Putamen (tissue), 1 donor: ENCODE results near the gene KIF1C.
"Not testable (repeated sequence)": the region's sequence is repeated elsewhere in the genome, so short reads cannot be mapped to it uniquely, and the experiment has no call there.

Source experiments
- DNase-seq: peaks from one replicate; pipeline ENCODE4 v3.0.0-alpha.2; 2016; ENCODE audit warnings: low spot score

The KIF1C gene

GRCh38 chr17:5002121-5002788, 4.5 kb downstream of the KIF1C start:
- DNase-seq, result no peak

DNA sequence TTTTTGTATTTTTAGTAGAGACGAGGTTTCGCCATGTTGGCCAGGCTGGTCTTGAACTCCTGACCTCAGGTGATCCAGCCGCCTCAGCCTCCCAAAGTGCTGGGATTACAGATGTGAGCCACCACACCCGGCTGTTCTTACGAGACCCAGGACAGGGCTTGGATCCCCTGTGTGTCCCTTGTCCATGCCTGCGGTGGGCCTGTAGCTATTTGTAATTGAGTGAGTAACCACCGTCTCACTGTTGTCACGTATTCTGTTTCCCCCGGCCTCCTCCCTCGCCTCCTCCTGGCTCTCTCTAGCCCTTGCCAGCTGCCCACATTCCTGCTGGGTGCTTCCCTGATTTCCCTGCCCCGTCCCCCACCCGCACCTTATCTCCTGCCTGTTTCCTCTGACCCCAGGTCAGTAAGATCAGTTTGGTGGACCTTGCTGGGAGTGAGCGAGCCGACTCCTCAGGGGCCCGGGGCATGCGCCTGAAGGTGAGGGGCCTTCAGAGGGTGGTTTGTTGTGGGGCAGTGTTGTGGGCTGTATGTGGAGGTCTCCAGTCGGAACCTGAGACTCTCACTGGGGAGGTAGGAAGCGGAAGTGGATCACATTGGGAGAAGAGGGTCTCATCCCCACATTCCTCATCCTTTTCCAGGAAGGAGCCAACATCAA, 5.6 kb downstream of the KIF1C start:
- DNase-seq, result no peak

DNA sequence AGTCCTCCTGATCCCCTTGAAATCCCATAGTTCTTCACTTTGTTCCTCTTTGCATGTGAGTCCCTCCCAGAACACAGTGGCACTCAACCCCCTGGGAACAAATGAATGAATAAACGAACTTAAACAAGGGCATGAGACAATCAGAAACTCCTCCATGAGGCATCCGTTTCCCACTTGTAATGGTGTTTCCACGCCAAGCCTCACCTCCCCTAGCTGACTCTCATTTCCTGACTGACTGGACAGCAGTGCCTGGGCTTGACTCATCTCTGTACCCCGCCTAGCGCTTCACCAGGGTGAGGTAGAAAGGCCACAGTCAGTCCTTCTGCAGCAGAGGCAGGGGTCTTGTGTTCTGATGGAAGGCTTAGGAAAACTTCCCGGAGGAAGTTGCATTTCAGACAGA, 14.2 kb downstream of the KIF1C start:
- DNase-seq, result no peak

DNA sequence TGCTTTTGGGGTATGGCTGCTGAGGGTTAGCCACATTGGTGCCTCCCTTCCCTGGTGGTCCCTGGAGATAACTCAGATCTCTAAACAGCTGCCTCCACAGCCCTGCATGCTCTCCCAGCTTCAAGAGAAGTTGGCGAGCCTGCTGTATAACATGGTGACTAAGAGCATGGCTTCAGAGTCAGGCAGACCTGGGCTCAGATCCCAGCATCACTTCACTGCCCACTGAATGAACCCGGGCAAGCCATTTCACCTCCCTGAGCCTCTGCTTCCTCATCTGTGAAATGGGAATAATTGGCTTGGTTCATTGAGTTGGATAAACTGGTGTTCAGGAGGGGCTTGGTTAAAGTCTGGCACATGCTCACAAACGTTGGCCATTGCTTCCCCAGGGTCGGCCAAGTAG, 16.6 kb downstream of the KIF1C start:
- no peak for DNase-seq

DNA sequence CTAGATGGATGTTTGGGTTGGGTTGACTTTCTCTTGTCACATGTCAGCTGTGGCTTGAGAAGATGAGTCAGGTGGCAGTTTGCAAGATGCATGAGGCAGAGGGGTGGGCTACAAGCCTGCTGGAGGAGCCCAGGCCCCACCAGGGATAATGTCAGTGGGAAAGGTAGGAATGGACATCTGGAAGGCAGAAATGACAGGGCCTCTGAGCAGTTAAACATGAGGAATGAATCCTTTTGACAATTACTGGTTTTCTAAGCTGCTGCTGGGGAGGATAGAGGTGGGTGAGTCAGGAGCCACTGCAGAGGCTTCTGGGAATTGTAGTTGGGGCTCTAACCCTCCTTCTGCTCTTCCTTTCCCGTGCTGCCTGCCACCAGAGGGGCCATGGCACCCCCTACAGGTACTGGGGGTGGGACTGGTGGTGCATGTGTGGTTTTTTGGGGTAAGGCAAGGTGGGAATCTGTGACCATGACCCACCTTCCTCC, 21.8 kb downstream of the KIF1C start:
- DNase-seq, result peak; percentile 21

- DNase-seq, result no peak
Observed at GRCh38 chr17:5020502-5021023, 22.8 kb downstream of the KIF1C start.

DNA sequence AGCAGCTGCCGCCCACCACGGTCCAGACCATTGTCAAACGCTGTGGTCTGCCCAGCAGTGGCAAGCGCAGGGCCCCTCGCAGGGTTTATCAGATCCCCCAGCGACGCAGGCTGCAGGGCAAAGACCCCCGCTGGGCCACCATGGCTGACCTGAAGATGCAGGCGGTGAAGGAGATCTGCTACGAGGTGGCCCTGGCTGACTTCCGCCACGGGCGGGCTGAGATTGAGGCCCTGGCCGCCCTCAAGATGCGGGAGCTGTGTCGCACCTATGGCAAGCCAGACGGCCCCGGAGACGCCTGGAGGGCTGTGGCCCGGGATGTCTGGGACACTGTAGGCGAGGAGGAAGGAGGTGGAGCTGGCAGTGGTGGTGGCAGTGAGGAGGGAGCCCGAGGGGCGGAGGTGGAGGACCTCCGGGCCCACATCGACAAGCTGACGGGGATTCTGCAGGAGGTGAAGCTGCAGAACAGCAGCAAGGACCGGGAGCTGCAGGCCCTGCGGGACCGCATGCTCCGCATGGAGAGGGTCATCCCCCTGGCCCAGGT, 24.5 kb downstream of the KIF1C start:
- no peak for DNase-seq

- no peak for DNase-seq
Observed at GRCh38 chr17:5023588-5024147, 25.9 kb downstream of the KIF1C start.

GRCh38 chr17:5024604-5025003, 26.9 kb downstream of the KIF1C start:
- no peak for DNase-seq

GRCh38 chr17:5027299-5027698, 29.5 kb downstream of the KIF1C start:
- no peak for DNase-seq

- DNase-seq, result no peak
Observed at GRCh38 chr17:5027916-5028315, 30.2 kb downstream of the KIF1C start.

GRCh38 chr17:5030168-5030567, 32.4 kb downstream of the KIF1C start:
- DNase-seq, result not testable (repeated sequence)

DNA sequence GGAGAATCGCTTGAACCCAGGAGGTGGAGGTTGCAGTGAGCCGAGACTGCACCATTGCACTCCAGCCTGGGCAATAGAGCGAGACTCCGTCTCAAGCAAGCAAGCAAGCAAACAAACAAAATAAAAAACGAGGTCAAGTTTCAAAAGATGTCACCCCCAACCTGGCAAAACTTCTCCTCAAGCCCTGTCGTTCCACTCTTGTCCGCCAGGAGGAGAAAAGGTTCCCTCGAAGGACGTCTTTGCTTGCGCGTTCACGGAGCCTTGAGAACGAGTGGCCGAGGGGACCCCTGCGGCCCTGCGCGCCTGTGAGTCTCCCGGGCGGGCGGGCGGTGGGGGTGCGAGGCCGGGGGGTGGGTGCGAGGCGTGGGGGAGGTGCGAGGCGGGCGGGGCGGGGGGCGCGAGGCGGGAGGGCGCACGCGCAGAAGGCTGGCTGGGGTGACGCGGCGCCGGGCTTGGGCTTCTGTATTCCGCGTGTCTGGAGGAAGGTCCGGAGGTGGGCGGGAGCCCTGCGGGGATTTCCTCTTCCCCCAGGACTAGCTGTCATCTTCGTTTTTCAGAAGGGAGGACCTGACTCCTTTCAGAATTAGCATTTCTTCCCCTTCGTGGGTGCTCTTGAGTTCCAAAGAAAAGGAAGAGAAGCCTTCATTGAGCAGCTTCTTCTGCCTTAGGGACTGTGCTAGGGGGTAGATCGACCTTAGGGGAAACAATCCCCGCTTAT, 33.8 kb downstream of the KIF1C start:
- DNase-seq, result peak; percentile 55

DNA sequence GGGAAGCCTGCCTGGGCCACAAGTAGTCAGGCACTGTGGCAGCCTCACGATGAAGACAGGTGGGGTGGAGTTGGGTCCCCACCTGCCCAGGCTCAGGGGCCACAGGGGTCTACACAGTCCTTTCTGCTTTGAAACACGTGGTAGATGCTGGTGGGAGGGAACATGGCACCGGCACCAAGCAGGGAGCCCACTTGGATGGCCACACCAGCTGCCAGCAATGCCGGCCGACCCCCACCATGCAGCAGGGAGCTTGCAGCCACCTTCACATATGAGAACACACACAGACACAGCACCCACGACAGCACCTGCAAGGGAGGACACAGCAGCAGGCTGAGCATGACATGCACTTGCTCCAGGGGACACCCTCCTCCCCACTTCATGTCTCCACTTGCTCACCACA, 35.1 kb downstream of the KIF1C start:
- DNase-seq, result no peak

DNA sequence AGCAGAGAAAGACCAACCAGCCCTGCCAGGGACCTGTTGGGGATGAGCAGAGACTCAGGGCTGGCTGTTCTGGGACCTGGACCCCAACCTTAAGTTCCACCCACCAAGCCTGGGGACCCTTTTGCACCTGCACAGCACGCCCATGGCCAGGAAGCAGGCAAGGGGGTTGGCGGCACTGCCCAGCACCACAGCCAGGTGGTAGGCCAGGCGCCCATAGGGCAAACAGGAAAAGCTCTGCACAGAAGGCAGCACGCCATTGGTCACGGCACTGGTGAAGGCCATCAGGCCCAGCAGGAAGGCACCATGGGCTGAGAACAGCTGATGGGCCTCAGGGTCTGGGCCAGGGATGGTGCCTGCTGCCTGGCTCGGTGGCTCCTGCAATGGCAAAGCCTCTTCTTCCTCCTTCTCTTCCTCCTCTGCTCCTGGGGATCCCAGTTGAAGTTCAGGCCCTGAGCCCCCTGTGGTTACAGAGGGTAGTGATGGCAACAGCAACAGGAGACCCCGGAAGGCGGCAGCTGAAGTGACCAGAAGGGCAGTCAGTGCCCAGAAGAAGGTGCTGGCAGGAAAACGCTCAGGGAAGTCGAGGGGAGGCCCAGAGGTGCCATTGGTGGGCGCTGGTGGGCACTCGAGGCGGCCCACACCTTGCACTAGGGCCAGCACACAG, 35.7 kb downstream of the KIF1C start:
- DNase-seq, result no peak

DNA sequence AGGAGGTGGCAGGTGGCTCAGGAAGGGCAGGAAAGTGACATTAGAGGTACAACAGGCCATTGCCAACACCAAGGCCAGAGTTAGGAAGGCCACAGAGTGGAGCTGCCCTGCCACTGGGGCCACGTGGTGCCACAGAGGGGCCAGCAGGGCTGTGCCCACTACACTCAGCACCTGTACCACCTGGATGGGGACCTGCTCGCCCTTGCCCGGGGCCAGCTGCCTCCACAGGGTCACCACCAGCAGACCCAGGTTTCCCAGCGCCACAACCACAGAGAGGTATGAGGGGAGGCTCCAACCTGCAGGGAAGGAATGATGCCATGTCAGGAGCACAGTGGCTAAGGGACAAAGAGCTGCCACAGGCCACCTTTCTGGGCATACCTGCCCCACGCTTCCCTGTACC, 36.3 kb downstream of the KIF1C start:
- no peak for DNase-seq

DNA sequence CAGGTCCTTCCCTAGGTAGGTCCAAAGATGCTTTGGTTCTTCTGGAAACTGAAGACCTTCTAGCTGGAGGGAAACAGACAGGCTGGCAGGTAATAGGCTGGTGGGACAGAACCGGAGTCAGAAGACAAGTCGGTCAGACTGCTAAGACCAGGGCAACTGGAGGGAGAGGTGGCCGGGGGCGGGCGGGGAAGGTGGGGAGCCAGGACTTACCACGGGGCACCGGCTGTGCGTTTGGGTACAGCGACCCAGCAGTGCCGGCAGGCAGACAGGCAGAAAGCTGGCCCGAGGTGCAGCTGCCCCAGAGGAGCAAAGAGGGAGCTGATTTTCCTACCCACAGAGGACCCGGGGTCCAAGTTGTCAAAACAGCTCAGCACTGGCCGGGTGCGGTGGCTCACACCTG, 36.9 kb downstream of the KIF1C start:
- DNase-seq, result no peak

DNA sequence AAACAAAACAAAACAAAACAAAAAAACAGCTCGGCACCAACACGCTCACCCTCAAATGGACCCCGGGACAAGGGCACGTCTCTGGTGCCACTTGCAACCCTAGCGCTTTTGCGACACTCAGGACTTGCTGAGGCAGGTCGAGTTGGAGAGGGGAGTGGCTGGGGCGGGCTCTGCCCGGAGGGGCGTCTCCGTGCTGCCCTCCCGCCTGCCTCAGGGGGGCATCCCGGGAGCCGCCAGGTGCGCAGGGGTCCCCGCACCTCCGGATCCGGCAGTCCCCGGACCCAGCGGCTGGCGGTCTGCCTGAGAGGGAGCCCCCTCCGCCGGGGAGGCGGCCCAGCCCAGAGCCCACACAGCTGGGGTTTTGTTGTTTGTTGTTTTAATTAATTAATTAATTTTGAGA, 37.6 kb downstream of the KIF1C start, which contains the start of gene SLC52A1:
SLC52A1 (minus strand) TSS at position 112 of the 400 bp plus-strand sequence. CDS start 820 bp downstream, outside the sequence.
- DNase-seq, result no peak

DNA sequence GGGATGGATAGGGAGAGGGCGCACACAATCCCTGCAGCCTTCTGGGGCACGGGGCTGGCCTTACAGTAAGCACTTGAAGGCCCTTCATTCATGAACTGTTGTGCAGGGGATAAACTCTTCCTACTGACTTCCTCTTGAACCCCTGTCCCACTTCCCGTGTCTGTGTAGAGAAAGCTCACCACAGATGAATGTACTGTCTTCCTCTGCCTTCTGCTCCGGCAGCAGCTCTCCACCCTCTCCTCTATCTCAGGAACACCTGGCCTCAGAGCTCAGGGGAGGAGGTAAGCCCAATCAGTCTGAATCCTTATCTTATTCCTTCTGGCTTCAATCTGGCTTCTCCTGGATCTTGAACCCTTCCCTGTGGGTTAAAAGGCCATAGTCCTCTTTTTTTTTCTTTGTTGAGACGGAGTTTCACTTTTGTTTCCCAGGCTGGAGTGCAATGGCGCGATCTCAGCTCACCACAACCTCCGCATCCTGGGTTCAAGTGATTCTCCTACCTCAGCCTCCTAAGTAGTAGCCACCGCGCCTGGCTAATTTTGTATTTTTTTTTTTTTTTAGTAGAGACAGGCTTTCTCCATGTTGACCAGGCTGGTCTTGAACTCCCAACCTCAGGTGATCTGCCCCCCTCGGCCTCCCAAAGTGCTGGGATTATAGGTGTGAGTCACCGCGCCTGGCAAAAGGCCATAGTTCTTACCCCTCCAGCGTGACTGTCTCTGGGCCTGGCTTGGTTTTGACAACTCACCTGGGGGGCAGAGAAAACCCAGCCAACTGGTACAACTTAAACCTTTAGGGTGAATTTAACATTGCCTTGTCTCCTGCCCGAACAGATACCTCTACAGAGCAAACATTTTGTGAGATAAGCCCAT, 44.6 kb downstream of the KIF1C start:
- no peak for DNase-seq

GRCh38 chr17:5043524-5043923, 45.8 kb downstream of the KIF1C start:
- DNase-seq, result no peak

DNA sequence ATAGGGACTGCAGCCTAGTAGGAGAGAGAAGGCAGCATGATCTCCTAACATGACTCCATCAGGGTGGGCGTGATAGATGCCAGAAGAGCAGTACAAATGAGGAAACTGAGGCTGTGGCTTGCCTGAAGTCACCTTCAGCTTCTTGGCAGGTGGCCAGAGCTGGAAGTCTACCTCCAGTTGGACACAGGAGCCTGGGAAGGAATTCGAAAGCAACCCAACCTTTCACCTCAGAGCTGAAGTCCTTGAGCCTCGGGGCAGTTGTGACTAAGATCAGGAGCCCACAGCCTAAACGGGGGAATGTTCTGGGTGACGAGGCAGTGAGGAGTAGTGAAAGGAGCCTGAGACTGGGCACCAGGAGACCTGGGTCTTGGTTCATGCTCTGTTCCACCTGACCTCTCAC, 46.9 kb downstream of the KIF1C start:
- DNase-seq, result no peak
